KMS-11 (cell line): ENCODE measurements around the gene CCDC159.

Source experiments
- H2AFZ ChIP-seq: fragments of 200-600 bp; sonication (generic); 2 replicates; pipeline ENCODE4 v1.6.1; 2016; ENCODE audit warnings: antibody characterized with exemption, mixed run types, low read depth
- H3K27ac ChIP-seq: fragments of 200-600 bp; sonication (generic); 2 replicates; pipeline ENCODE4 v1.6.1; 2016; ENCODE audit warnings: mild to moderate bottlenecking, mixed run types
- H3K27me3 ChIP-seq: fragments of 200-600 bp; sonication (generic); 2 replicates; pipeline ENCODE4 v1.6.1; 2017; ENCODE audit warnings: mild to moderate bottlenecking, low read depth, mixed run types, moderate library complexity; ENCODE audit not compliant: insufficient read depth
- H3K36me3 ChIP-seq: fragments of 200-600 bp; sonication (generic); 2 replicates; pipeline ENCODE4 v1.6.1; 2017; ENCODE audit warnings: mild to moderate bottlenecking, mixed run types; ENCODE audit not compliant: insufficient read depth
- H3K4me1 ChIP-seq: fragments of 200-600 bp; sonication (generic); 2 replicates; pipeline ENCODE4 v1.6.1; 2016; ENCODE audit warnings: mild to moderate bottlenecking, low read depth, mixed run types; ENCODE audit not compliant: poor library complexity, severe bottlenecking
- H3K4me2 ChIP-seq: fragments of 200-600 bp; sonication (generic); 2 replicates; pipeline ENCODE4 v1.7.0; 2016; ENCODE audit warnings: mild to moderate bottlenecking, mixed run types
- H3K4me3 ChIP-seq: fragments of 200-600 bp; sonication (generic); IDR thresholded peaks from 2 replicates; pipeline ENCODE4 v1.6.1; 2017; ENCODE audit warnings: low read depth, low read length, mixed read lengths; ENCODE audit not compliant: insufficient read depth
- H3K79me2 ChIP-seq: fragments of 200-600 bp; sonication (generic); 2 replicates; pipeline ENCODE4 v1.6.1; 2016; ENCODE audit warnings: low read depth, mixed run types; ENCODE audit not compliant: insufficient read depth
- H3K9ac ChIP-seq: fragments of 200-600 bp; sonication (generic); 2 replicates; pipeline ENCODE4 v1.6.1; 2016; ENCODE audit warnings: mild to moderate bottlenecking, mixed run types
- H4K20me1 ChIP-seq: fragments of 200-600 bp; sonication (generic); 2 replicates; pipeline ENCODE4 v1.6.1; 2016; ENCODE audit warnings: mild to moderate bottlenecking, mixed run types; ENCODE audit not compliant: insufficient read depth
- CTCF ChIP-seq: fragments of 200-600 bp; sonication (generic); conservative IDR thresholded peaks from 2 replicates; pipeline ENCODE4 v1.6.1; 2017; ENCODE audit warnings: low read depth, mild to moderate bottlenecking, antibody characterized with exemption, low read length, moderate library complexity, mixed read lengths

The CCDC159 gene

GRCh38 chr19:11380653-11381537, 34.6 kb downstream of the CCDC159 start:
- Histone ChIP-seq H3K4me3 (no peak overlapping the region), H3K4me2 (peak overlapping the region; percentile 81), H3K36me3 (no peaks in the 10 kb centered on the region), H3K79me2 (no peaks in the 10 kb centered on the region), H2AFZ (peak overlapping the region; percentile 98), H4K20me1 (no peaks in the 10 kb centered on the region), H3K4me1 (peaks cover 24% of the 10 kb centered on the region), H3K27ac (peak overlapping the region; percentile 92), H3K27me3 (no peaks in the 10 kb centered on the region), H3K9ac (peak overlapping the region; percentile 83)
- peak; percentile 70 for TF ChIP-seq CTCF

- no peaks in the 10 kb centered on the region for H3K36me3 ChIP-seq
- no peaks in the 10 kb centered on the region for H4K20me1 ChIP-seq
- H2AFZ ChIP-seq = no peak overlapping the region
- H3K4me2 ChIP-seq = peak overlapping the region; percentile 81; the same call in 1 of the 2 replicates
- H3K9ac ChIP-seq = no peak overlapping the region
- H3K27me3 ChIP-seq = no peaks in the 10 kb centered on the region; the same call in 1 of the 2 replicates
- no peak for TF ChIP-seq CTCF
- no peaks in the 10 kb centered on the region for H3K79me2 ChIP-seq
- H3K4me1 ChIP-seq = peaks cover 13% of the 10 kb centered on the region
- H3K4me3 ChIP-seq = no peak overlapping the region
- no peak overlapping the region for H3K27ac ChIP-seq
Observed at GRCh38 chr19:11382898-11383705, 36.8 kb downstream of the CCDC159 start.

GRCh38 chr19:11383706-11384048, 37.4 kb downstream of the CCDC159 start:
- no peaks in the 10 kb centered on the region for H3K36me3 ChIP-seq
- peaks cover 13% of the 10 kb centered on the region for H3K4me1 ChIP-seq
- no peak overlapping the region for H3K27ac ChIP-seq
- H3K4me2 ChIP-seq = no peak overlapping the region
- H2AFZ ChIP-seq = no peak overlapping the region
- TF ChIP-seq CTCF = no peak
- H4K20me1 ChIP-seq = no peaks in the 10 kb centered on the region
- H3K4me3 ChIP-seq = no peak overlapping the region
- no peak overlapping the region for H3K9ac ChIP-seq
- H3K27me3 ChIP-seq = no peaks in the 10 kb centered on the region; the same call in 1 of the 2 replicates
- H3K79me2 ChIP-seq = no peaks in the 10 kb centered on the region

- Histone ChIP-seq H3K4me3 (no peak overlapping the region), H3K4me2 (no peak overlapping the region), H2AFZ (no peak overlapping the region), H3K27me3 (no peaks in the 10 kb centered on the region; the same call in 1 of the 2 replicates), H3K79me2 (no peaks in the 10 kb centered on the region), H3K9ac (no peak overlapping the region), H3K36me3 (no peaks in the 10 kb centered on the region), H3K4me1 (peaks cover 13% of the 10 kb centered on the region), H3K27ac (no peak overlapping the region), H4K20me1 (no peaks in the 10 kb centered on the region)
- no peak for TF ChIP-seq CTCF
Observed at GRCh38 chr19:11384778-11385129, 38.4 kb downstream of the CCDC159 start.
